OCI-LY1 (cell line): ENCODE data around the gene TEK.

ENCODE experiments used
- H2AFZ ChIP-seq: fragments of 200-600 bp; sonication (generic), shearing (Covaris generic); 2 replicates; pipeline ENCODE4 v1.6.0; 2014; ENCODE audit warnings: antibody characterized with exemption, mild to moderate bottlenecking, low read length
- H3F3A ChIP-seq: fragments of 200-600 bp; sonication (generic), shearing (Covaris generic); 2 replicates; pipeline ENCODE4 v1.6.0; 2014; ENCODE audit warnings: mild to moderate bottlenecking, antibody characterized with exemption, low read length, moderate library complexity; ENCODE audit not compliant: insufficient read depth
- H3K27ac ChIP-seq: fragments of 200-600 bp; sonication (generic); 2 replicates; pipeline ENCODE4 v1.5.1; 2014; ENCODE audit warnings: low read length, mixed run types, mild to moderate bottlenecking, low read depth; ENCODE audit not compliant: poor library complexity, severe bottlenecking
- H3K27me3 ChIP-seq: fragments of 200-600 bp; sonication (generic); 2 replicates; pipeline ENCODE4 v1.6.0; 2014; ENCODE audit warnings: antibody characterized with exemption, mild to moderate bottlenecking, low read length, moderate library complexity; ENCODE audit not compliant: insufficient read depth
- H3K36me3 ChIP-seq: fragments of 200-600 bp; sonication (generic); 2 replicates; pipeline ENCODE4 v1.6.1; 2014; ENCODE audit warnings: mild to moderate bottlenecking, antibody characterized with exemption, low read length, moderate library complexity, mixed read lengths; ENCODE audit not compliant: insufficient read depth
- H3K4me1 ChIP-seq: fragments of 200-600 bp; sonication (generic); 2 replicates; pipeline ENCODE4 v1.5.1; 2014; ENCODE audit warnings: mild to moderate bottlenecking, low read length, moderate library complexity; ENCODE audit not compliant: insufficient read depth, severe bottlenecking
- H3K4me2 ChIP-seq: fragments of 200-600 bp; sonication (generic), shearing (Covaris generic); 2 replicates; pipeline ENCODE4 v1.6.1; 2014; ENCODE audit warnings: low read length
- H3K4me3 ChIP-seq: fragments of 200-600 bp; sonication (generic); 2 replicates; pipeline ENCODE4 v1.5.1; 2014; ENCODE audit warnings: low read length, low read depth, mild to moderate bottlenecking, mixed read lengths; ENCODE audit not compliant: poor library complexity, severe bottlenecking
- H3K79me2 ChIP-seq: fragments of 200-600 bp; shearing (Covaris generic); 2 replicates; pipeline ENCODE4 v1.6.1; 2016; ENCODE audit warnings: mixed run types, low read length, mixed read lengths; ENCODE audit not compliant: insufficient read depth
- H3K9ac ChIP-seq: fragments of 200-600 bp; sonication (generic), shearing (Covaris generic); 2 replicates; pipeline ENCODE4 v1.6.1; 2014; ENCODE audit warnings: mild to moderate bottlenecking, low read length, mixed read lengths
- H3K9me2 ChIP-seq: fragments of 200-600 bp; sonication (generic), shearing (Covaris generic); 2 replicates; pipeline ENCODE4 v1.6.1; 2014; ENCODE audit warnings: low read depth, mild to moderate bottlenecking, low read length, mixed read lengths
- H3K9me3 ChIP-seq: fragments of 200-600 bp; shearing (Covaris generic); 2 replicates; pipeline ENCODE4 v1.6.1; 2014; ENCODE audit warnings: low read length, mixed read lengths
- H4K20me1 ChIP-seq: fragments of 200-600 bp; sonication (generic), shearing (Covaris generic); 2 replicates; pipeline ENCODE4 v1.6.0; 2016; ENCODE audit warnings: mild to moderate bottlenecking, low read length; ENCODE audit not compliant: insufficient read depth
- CTCF ChIP-seq: fragments of 200-600 bp; sonication (generic), shearing (Covaris generic); IDR thresholded peaks from 2 replicates; pipeline ENCODE4 v1.5.1; 2017; ENCODE audit warnings: mild to moderate bottlenecking, antibody characterized with exemption, low read length, moderate library complexity, mixed read lengths
- EZH2 ChIP-seq: fragments of 200-600 bp; sonication (generic), shearing (Covaris generic); IDR thresholded peaks from 2 replicates; pipeline ENCODE4 v1.8.0; 2017; ENCODE audit warnings: borderline replicate concordance, mixed run types, mild to moderate bottlenecking, antibody characterized with exemption, low read length, moderate library complexity, mixed read lengths

The TEK gene

GRCh38 chr9:27131731-27132130 is 22.7 kb downstream of the TEK start:
- Histone ChIP-seq H3K79me2 (no peaks in the 10 kb centered on the region), H3K27ac (no peak overlapping the region), H3K9me3 (no peaks in the 10 kb centered on the region), H3K9ac (no peak overlapping the region), H3K4me1 (no peaks in the 10 kb centered on the region), H3K27me3 (no peaks in the 10 kb centered on the region), H4K20me1 (no peaks in the 10 kb centered on the region), H3K4me2 (no peak overlapping the region), H3K9me2 (no peaks in the 10 kb centered on the region), H3F3A (no peaks in the 10 kb centered on the region), H3K4me3 (no peak overlapping the region), H3K36me3 (no peaks in the 10 kb centered on the region), H2AFZ (no peak overlapping the region)
- TF ChIP-seq CTCF (no peak), EZH2 (no peak)

GRCh38 chr9:27133817-27134216 is 24.8 kb downstream of the TEK start:
- TF ChIP-seq EZH2 (no peak), CTCF (no peak)
- H3K79me2 ChIP-seq = no peaks in the 10 kb centered on the region

GRCh38 chr9:27142299-27142930 is 33.4 kb downstream of the TEK start:
- H2AFZ ChIP-seq = no peak overlapping the region
- no peak overlapping the region for H3K27ac ChIP-seq
- H4K20me1 ChIP-seq = no peaks in the 10 kb centered on the region
- no peaks in the 10 kb centered on the region for H3K79me2 ChIP-seq
- H3K27me3 ChIP-seq = no peaks in the 10 kb centered on the region
- TF ChIP-seq EZH2 = no peak
- no peaks in the 10 kb centered on the region for H3K9me3 ChIP-seq
- no peaks in the 10 kb centered on the region for H3K4me1 ChIP-seq
- H3K4me2 ChIP-seq = no peak overlapping the region
- no peak overlapping the region for H3K9ac ChIP-seq
- H3K9me2 ChIP-seq = no peaks in the 10 kb centered on the region
- H3F3A ChIP-seq = no peaks in the 10 kb centered on the region
- H3K36me3 ChIP-seq = no peaks in the 10 kb centered on the region
- H3K4me3 ChIP-seq = no peak overlapping the region

More at GRCh38 chr9:27133817-27134216, 24.8 kb downstream of the TEK start:
- no peak overlapping the region for H2AFZ ChIP-seq
- no peaks in the 10 kb centered on the region for H3K27me3 ChIP-seq
- H3F3A ChIP-seq = no peaks in the 10 kb centered on the region
- no peak overlapping the region for H3K4me3 ChIP-seq
- no peaks in the 10 kb centered on the region for H3K4me1 ChIP-seq
- H3K4me2 ChIP-seq = no peak overlapping the region
- H3K9me3 ChIP-seq = no peaks in the 10 kb centered on the region
- H3K9me2 ChIP-seq = no peaks in the 10 kb centered on the region
- H3K9ac ChIP-seq = no peak overlapping the region
- H3K36me3 ChIP-seq = no peaks in the 10 kb centered on the region
- H3K27ac ChIP-seq = no peak overlapping the region
- no peaks in the 10 kb centered on the region for H4K20me1 ChIP-seq

GRCh38 chr9:27145143-27145542 is 36.1 kb downstream of the TEK start:
- no peak overlapping the region for H3K9ac ChIP-seq
- H3K79me2 ChIP-seq = no peaks in the 10 kb centered on the region
- H3F3A ChIP-seq = no peaks in the 10 kb centered on the region
- H4K20me1 ChIP-seq = no peaks in the 10 kb centered on the region
- no peaks in the 10 kb centered on the region for H3K9me2 ChIP-seq
- H3K9me3 ChIP-seq = no peaks in the 10 kb centered on the region
- H3K4me2 ChIP-seq = no peak overlapping the region
- H3K4me1 ChIP-seq = no peaks in the 10 kb centered on the region
- no peaks in the 10 kb centered on the region for H3K27me3 ChIP-seq
- no peaks in the 10 kb centered on the region for H3K36me3 ChIP-seq
- TF ChIP-seq EZH2 (no peak), CTCF (no peak)
- H3K27ac ChIP-seq = no peak overlapping the region
- no peak overlapping the region for H2AFZ ChIP-seq
- no peak overlapping the region for H3K4me3 ChIP-seq
